AG10803 (cell line): Measurements from ENCODE around the gene GPR161.

Experiments
- DNase-seq: peaks from one replicate; pipeline ENCODE4 v3.0.0; 2010; ENCODE audit warnings: low read depth
- H3K4me3 ChIP-seq: 2 replicates; pipeline ENCODE4 v1.5.1; 2011; ENCODE audit warnings: mild to moderate bottlenecking, low read length, control low read depth
- TF ChIP-seq, protein P1 (sequence below): conservative IDR thresholded peaks from 2 replicates; pipeline ENCODE4 v1.5.1; 2011; ENCODE audit warnings: mild to moderate bottlenecking, low read length, control low read depth, inconsistent platforms

Gene GPR161

DNA sequence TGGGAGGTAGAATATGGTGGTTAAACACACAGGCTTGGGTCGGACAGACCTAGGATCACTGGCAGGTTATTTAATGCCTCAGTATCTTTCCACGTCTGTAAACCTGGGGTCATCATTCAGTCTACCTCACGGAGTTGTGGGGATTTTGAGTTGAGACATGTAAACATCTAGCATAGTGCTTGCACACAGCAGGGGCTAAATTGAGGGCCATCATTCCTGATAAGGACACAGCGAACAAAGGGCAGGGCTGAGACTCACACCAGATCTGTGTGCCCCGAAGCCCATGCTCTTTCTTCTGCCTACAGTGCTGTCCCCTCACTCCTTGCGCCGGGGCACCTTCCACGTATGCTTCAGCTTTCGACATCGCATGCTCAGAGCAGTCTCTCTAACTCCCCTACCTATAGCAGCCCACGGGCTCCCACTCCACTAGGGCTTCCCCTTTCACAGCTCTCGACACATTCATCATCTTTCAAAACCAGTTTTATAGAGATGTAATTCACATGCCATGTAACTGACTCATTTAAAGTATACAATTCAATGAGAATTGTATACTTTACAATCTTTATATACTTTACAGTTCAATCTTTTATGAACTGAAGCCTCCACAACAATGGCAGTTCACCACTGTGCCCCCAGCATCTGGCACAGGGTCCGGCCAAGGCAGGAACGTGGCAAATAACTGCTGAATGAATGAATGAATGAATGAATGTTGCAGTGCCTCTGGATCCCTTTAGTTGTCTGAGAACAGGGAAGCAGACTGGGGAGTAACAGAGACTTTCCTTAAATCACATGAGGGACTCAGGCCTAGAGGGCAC, 48.0 kb downstream of the GPR161 start:
- TF ChIP-seq, protein P1, sequence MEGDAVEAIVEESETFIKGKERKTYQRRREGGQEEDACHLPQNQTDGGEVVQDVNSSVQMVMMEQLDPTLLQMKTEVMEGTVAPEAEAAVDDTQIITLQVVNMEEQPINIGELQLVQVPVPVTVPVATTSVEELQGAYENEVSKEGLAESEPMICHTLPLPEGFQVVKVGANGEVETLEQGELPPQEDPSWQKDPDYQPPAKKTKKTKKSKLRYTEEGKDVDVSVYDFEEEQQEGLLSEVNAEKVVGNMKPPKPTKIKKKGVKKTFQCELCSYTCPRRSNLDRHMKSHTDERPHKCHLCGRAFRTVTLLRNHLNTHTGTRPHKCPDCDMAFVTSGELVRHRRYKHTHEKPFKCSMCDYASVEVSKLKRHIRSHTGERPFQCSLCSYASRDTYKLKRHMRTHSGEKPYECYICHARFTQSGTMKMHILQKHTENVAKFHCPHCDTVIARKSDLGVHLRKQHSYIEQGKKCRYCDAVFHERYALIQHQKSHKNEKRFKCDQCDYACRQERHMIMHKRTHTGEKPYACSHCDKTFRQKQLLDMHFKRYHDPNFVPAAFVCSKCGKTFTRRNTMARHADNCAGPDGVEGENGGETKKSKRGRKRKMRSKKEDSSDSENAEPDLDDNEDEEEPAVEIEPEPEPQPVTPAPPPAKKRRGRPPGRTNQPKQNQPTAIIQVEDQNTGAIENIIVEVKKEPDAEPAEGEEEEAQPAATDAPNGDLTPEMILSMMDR = no peak
- DNase-seq = no peak
- no peak overlapping the region for H3K4me3 ChIP-seq

DNA sequence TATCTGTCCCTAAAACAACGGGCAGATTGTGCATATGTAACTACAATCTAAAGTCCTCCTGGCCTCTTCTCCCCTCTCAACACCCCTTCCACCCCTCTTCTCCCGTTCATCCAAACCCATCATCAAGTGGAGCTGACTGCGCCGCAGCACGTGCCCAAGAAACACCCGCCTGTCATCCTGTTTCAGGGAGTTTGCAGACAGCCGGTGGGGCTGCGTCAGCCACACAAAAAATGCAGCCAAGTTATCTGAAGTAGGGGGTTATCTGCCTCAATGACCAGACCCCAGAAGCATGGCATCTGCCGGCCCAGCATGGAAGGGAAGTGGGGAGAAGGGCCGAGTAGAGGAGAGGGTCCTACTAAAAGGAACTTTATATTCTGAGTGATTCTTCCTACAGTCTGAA, 49.0 kb downstream of the GPR161 start:
- H3K4me3 ChIP-seq = no peak overlapping the region
- TF ChIP-seq, protein P1 = no peak
- DNase-seq = no peak

DNA sequence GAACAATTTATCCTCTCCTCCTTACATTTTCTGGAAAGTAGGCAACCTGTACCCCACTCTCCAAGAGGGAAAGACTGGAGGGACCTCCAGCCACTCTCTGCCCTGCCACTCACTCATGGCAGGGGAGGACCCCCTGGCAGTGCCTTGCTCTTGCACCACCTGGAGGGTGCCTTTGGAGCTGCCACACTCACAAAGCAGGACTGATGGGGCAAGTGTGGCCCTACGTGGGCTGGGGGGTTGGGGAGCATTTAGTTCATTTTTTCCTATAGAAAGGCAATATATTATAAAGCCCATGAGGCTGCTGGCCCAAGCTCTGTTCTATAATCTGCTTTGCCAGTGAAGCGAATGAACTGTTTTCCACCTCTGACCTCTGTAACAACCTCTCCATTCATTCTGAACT, 50.3 kb downstream of the GPR161 start:
- TF ChIP-seq, protein P1 = no peak
- no peak for DNase-seq
- H3K4me3 ChIP-seq = no peak overlapping the region

DNA sequence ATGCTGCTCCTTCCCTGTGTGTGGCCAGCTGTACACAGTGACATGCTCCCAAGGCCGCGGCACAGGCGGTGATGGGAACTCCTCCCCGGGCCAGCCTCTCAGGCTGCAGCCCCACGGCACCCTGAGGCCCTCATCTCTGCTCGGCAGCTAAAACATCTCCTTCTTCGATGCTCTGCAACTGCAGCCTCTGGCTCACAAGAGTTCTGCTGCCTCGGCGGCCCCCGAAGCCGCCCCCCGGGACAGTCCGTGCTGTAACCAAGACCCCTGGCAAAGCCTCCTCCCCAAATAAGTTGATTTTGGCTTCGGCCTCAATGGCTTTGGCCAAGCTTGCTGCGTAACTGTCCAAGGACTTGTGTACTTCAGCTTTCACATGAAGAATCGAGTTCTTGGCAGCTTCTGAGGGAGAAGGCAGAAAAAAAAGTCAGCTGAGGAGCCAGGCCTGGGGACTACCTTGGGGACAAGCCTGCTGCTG, 51.3 kb downstream of the GPR161 start:
- TF ChIP-seq, protein P1 = no peak
- DNase-seq = peak; percentile 12
- no peak overlapping the region for H3K4me3 ChIP-seq

DNA sequence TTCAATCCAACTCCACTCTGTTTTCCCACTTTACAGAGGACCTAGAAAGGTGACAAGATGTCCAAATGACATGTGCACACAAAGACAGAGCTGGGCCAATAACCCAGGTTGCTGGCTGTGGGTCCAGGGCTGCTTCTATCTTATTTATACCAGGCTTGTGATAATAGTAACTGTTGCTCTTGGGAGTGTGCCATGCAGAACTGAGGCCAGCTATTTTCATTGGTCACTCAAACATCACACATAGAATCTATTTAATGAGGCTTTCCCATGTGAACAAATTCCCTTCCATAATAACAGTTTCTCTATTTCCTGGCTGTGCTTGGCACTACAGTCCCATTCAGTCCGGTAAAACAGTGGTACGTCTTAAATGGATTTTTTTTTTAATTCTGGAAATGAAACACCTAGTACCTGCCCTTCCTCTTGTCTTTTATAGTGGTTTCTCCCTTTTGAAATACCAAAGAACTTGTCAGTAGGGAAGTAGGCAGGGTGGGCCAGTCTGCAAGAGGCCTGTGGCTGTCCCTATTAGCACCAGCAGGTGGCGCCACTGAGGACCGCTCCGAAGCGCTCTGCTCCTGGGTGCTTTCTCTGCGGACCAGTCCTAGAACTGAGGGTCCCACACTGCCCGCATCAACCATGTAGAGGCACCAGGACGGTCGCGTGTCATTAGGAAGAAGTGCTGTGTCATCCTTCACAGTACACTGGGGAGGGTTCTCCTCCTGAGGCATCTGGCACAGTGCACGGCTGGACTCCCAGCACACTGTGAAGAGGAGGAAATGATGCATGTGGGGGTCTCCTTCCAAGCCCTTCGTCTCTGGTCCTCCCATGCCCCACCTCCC, 52.1 kb downstream of the GPR161 start:
- DNase-seq = peak; percentile 43
- no peak overlapping the region for H3K4me3 ChIP-seq

DNA sequence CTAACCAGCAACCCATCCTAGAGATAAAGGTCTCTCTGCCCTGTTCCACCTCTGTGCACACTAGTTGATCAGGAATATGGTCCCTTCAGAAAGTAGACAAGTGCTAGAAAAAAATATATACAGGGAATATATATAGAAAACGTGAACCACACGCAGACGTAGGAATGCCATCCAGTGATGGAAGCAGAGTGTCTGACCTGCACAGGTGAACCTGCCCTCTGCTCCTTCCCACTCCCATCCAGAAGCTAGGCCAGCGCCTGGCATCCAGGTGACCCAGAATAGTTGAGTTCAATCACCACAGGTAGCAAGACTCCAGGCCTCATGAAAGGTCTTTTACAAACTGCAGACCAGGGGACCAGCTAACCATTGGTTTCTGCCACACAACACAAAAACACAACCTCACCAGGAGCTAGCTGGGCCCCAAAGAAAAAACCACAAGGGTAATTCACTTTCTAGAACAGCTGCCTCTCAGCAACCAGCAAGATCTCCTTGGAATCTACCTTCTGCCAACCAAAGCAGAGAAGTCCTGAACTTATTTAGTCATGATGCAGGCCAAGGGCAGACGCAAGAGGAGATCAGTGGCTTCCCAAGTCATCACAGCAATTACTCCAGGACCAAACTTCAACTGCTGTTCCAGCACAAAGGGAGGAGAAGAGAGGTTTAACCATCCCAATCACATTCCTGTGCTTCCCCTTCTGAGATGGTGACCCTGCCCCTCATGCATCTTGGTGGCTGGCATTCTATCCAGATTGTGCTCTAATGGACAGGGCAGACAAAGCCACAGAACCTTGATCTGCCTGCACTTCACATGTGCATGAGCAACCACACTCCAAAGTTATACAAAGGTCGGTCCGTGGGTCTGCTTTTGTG, 53.0 kb downstream of the GPR161 start:
- DNase-seq = no peak
- TF ChIP-seq, protein P1 = no peak; the same call in 1 of the 2 replicates
- no peak overlapping the region for H3K4me3 ChIP-seq

More for the DNA sequence above, 52.1 kb downstream of the GPR161 start:
- TF ChIP-seq, protein P1 = peak; percentile 88
